ENCODE results near the gene MS4A5. TPM values are rescaled to one million over a fixed set of nuclear protein-coding genes. Genes with fewer than 3 reads are reported as not detected.
"Not testable (repeated sequence)": the region's sequence is repeated elsewhere in the genome, so short reads cannot be mapped to it uniquely, and the experiment has no call there.

The MS4A5 gene
- total and polyA plus RNA-seq, 2 experiments from 2014 or later, result not detected

DNA sequence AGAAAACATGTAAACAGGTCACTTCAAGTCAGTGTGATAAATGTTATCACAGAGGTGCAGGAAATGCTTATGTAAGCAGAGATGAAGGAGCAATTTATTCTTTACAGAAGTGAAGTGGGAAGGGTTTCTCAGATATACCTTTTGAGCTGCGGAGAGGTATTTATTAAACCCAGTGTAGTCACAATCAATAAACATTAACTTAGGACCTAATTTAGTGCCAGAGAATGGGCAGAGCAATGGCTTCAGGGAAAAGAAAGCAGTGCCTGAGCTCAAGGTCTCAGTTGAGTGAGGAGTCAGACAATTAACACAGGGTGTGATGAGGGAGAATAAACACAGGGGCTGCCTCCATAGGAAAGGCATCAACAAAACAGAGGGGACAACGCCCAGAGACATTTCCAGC, 1.9 kb downstream of the MS4A5 start:
- no peak overlapping the region for H3K4me3 ChIP-seq
- no peaks in the 10 kb centered on the region for H3K9me2 ChIP-seq (replicated peaks; ENCODE audit: insufficient read depth)
- H3K27ac ChIP-seq, result no peak overlapping the region
- no peaks in the 10 kb centered on the region for H3K9me3 ChIP-seq (ENCODE audit: low read depth)
- no peaks in the 10 kb centered on the region for H3K79me2 ChIP-seq
- no peak overlapping the region for H2AFZ ChIP-seq
- no peaks in the 10 kb centered on the region for H3K27me3 ChIP-seq
- no peak for DNase-seq (ENCODE audit: low spot score)
- no peaks in the 10 kb centered on the region for H3K4me1 ChIP-seq (ENCODE audit: insufficient read depth)
- no peaks in the 10 kb centered on the region for H3K36me3 ChIP-seq (replicated peaks; ENCODE audit: insufficient read depth, low read depth)
- TF ChIP-seq EZH2phosphoT487 (IDR thresholded peaks at IDR 0.05; ENCODE audit: low read depth, severe bottlenecking, unreplicated experiment) (no peak), EZH2 (IDR thresholded peaks at IDR 0.05; ENCODE audit: borderline replicate concordance) (no peak), CTCF (IDR thresholded peaks at IDR 0.05; ENCODE audit: poor library complexity) (no peak)
- H3K4me2 ChIP-seq, result no peak overlapping the region
- no peaks in the 10 kb centered on the region for H4K20me1 ChIP-seq (ENCODE audit: insufficient read depth, poor library complexity, severe bottlenecking)
- WGBS (ENCODE audit: low lambda C conversion rate, missing lambda C conversion rate), result 75% methylated on average over 2 of the region's 2 CpGs

DNA sequence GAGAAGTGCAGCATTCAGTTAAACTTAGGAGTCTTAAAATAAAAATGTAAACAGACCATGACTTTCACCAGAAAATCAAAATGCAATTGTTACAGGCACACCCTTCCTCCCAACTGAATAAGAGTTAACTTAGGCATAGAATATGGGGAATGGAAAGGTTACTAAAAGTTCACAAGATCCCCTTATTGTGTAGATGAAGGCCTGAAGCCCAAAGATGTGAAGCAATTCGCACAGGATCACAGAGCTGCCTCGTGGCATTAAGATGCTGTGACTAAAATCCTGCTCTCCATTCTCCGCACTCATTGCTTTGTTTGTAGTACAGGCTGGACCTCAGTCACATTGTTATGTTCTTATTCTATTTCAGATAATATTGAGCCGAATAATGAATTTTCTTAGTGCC, 4.0 kb downstream of the MS4A5 start:
- Histone ChIP-seq H3K4me1 (ENCODE audit: insufficient read depth) (no peaks in the 10 kb centered on the region), H3K4me2 (no peak overlapping the region), H3K36me3 (replicated peaks; ENCODE audit: insufficient read depth, low read depth) (no peaks in the 10 kb centered on the region), H4K20me1 (ENCODE audit: insufficient read depth, poor library complexity, severe bottlenecking) (no peaks in the 10 kb centered on the region), H3K27ac (no peak overlapping the region), H3K4me3 (no peak overlapping the region), H3K9me3 (ENCODE audit: low read depth) (no peaks in the 10 kb centered on the region), H3K9me2 (replicated peaks; ENCODE audit: insufficient read depth) (no peaks in the 10 kb centered on the region), H2AFZ (no peak overlapping the region), H3K79me2 (no peaks in the 10 kb centered on the region), H3K27me3 (no peaks in the 10 kb centered on the region)
- TF ChIP-seq EZH2phosphoT487 (IDR thresholded peaks at IDR 0.05; ENCODE audit: low read depth, severe bottlenecking, unreplicated experiment) (no peak), CTCF (IDR thresholded peaks at IDR 0.05; ENCODE audit: poor library complexity) (no peak), EZH2 (IDR thresholded peaks at IDR 0.05; ENCODE audit: borderline replicate concordance) (no peak)
- WGBS (ENCODE audit: low lambda C conversion rate, missing lambda C conversion rate), result 73% methylated on average over 4 of the region's 4 CpGs
- no peak for DNase-seq (ENCODE audit: low spot score)

GRCh38 chr11:60447070-60447469, 17.7 kb downstream of the MS4A5 start:
- Histone ChIP-seq H3K9me3 (ENCODE audit: low read depth) (no peaks in the 10 kb centered on the region), H3K4me1 (ENCODE audit: insufficient read depth) (no peaks in the 10 kb centered on the region), H3K9me2 (replicated peaks; ENCODE audit: insufficient read depth) (no peaks in the 10 kb centered on the region), H3K79me2 (no peaks in the 10 kb centered on the region), H3K4me3 (no peak overlapping the region), H3K27ac (no peak overlapping the region), H4K20me1 (ENCODE audit: insufficient read depth, poor library complexity, severe bottlenecking) (no peaks in the 10 kb centered on the region), H3K4me2 (no peak overlapping the region), H3K36me3 (replicated peaks; ENCODE audit: insufficient read depth, low read depth) (no peaks in the 10 kb centered on the region), H2AFZ (no peak overlapping the region), H3K27me3 (no peaks in the 10 kb centered on the region)
- TF ChIP-seq EZH2 (IDR thresholded peaks at IDR 0.05; ENCODE audit: borderline replicate concordance) (no peak), EZH2phosphoT487 (IDR thresholded peaks at IDR 0.05; ENCODE audit: low read depth, severe bottlenecking, unreplicated experiment) (no peak), CTCF (IDR thresholded peaks at IDR 0.05; ENCODE audit: poor library complexity) (no peak)
- no peak for DNase-seq (ENCODE audit: low spot score)

GRCh38 chr11:60447846-60448245, 18.5 kb downstream of the MS4A5 start:
- Histone ChIP-seq H3K36me3 (replicated peaks; ENCODE audit: insufficient read depth, low read depth) (no peaks in the 10 kb centered on the region), H3K4me3 (no peak overlapping the region), H3K4me2 (no peak overlapping the region), H3K27ac (no peak overlapping the region), H3K4me1 (ENCODE audit: insufficient read depth) (no peaks in the 10 kb centered on the region), H3K9me3 (ENCODE audit: low read depth) (no peaks in the 10 kb centered on the region), H2AFZ (no peak overlapping the region), H3K79me2 (no peaks in the 10 kb centered on the region), H3K9me2 (replicated peaks; ENCODE audit: insufficient read depth) (no peaks in the 10 kb centered on the region), H4K20me1 (ENCODE audit: insufficient read depth, poor library complexity, severe bottlenecking) (no peaks in the 10 kb centered on the region), H3K27me3 (no peaks in the 10 kb centered on the region)
- DNase-seq (ENCODE audit: low spot score), result no peak
- TF ChIP-seq CTCF (IDR thresholded peaks at IDR 0.05; ENCODE audit: poor library complexity) (no peak), EZH2phosphoT487 (IDR thresholded peaks at IDR 0.05; ENCODE audit: low read depth, severe bottlenecking, unreplicated experiment) (no peak), EZH2 (IDR thresholded peaks at IDR 0.05; ENCODE audit: borderline replicate concordance) (no peak)

DNA sequence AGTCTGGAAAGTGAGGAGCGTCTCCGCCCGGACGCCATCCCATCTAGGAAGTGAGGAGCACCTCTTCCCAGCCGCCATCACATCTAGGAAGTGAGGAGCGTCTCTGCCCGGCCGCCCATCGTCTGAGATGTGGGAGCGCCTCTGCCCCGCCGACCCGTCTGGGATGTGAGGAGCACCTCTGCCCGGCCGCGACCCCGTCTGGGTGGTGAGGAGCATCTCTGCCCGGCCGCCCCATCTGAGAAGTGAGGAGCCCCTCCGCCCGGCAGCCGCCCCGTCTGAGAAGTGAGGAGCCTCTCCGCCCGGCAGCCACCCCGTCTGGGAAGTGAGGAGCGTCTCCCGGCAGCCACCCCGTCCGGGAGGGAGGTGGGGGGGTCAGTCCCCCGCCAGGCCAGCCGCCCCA, 21.8 kb downstream of the MS4A5 start:
- WGBS (ENCODE audit: low lambda C conversion rate, missing lambda C conversion rate), result 94% methylated on average over 15 of the region's 32 CpGs
- H3K9me3 ChIP-seq (ENCODE audit: low read depth); H3K9me2 ChIP-seq (replicated peaks; ENCODE audit: insufficient read depth); DNase-seq (ENCODE audit: low spot score); H3K36me3 ChIP-seq (replicated peaks; ENCODE audit: insufficient read depth, low read depth); H3K4me2 ChIP-seq; H3K79me2 ChIP-seq; H2AFZ ChIP-seq; H3K27me3 ChIP-seq; H4K20me1 ChIP-seq (ENCODE audit: insufficient read depth, poor library complexity, severe bottlenecking); H3K4me1 ChIP-seq (ENCODE audit: insufficient read depth); H3K4me3 ChIP-seq; H3K27ac ChIP-seq: not testable (repeated sequence)

Data from hepatocyte (in vitro differentiated cells).